NCI-H526 (cell line): ENCODE data around the gene FAM83G.

Source experiments
- DNase-seq, 2 experiments: peaks; one replicate each; lab custom pipeline; 2025; lab: John Stamatoyannopoulos, UW

FAM83G gene

GRCh38 chr17:18987862-18988545, 16.6 kb downstream of the FAM83G start:
- DNase-seq: no peak

GRCh38 chr17:18987230-18987610, 17.3 kb downstream of the FAM83G start:
- DNase-seq: no peak

GRCh38 chr17:18986541-18987229, 17.9 kb downstream of the FAM83G start:
- DNase-seq: no peak

- DNase-seq: no peak
Measured at GRCh38 chr17:18985475-18985874, 19.1 kb downstream of the FAM83G start.

GRCh38 chr17:18984273-18985114, 20.1 kb downstream of the FAM83G start:
- no peak for DNase-seq

GRCh38 chr17:18981642-18982424, 22.7 kb downstream of the FAM83G start:
- no peak for DNase-seq

- DNase-seq: no peak
Measured at GRCh38 chr17:18981335-18981641, 23.3 kb downstream of the FAM83G start.

GRCh38 chr17:18980682-18981334, 23.8 kb downstream of the FAM83G start:
- DNase-seq: no peak

GRCh38 chr17:18978655-18979054, 25.9 kb downstream of the FAM83G start:
- no peak for DNase-seq

GRCh38 chr17:18978050-18978449, 26.5 kb downstream of the FAM83G start:
- no peak for DNase-seq

GRCh38 chr17:18977646-18978045, 26.9 kb downstream of the FAM83G start:
- DNase-seq: no peak

GRCh38 chr17:18977021-18977420, 27.5 kb downstream of the FAM83G start:
- DNase-seq: no peak

- DNase-seq: no peak
Measured at GRCh38 chr17:18976201-18976600, 28.4 kb downstream of the FAM83G start.

GRCh38 chr17:18975597-18975996, 29.0 kb downstream of the FAM83G start:
- no peak for DNase-seq

GRCh38 chr17:18974407-18975149, 30.0 kb downstream of the FAM83G start:
- DNase-seq: no peak

GRCh38 chr17:18971801-18972200, 32.8 kb downstream of the FAM83G start:
- DNase-seq: no peak

- DNase-seq: no peak
Measured at GRCh38 chr17:18970582-18971480, 33.7 kb downstream of the FAM83G start.

- no peak for DNase-seq
Measured at GRCh38 chr17:18968945-18969887, 35.3 kb downstream of the FAM83G start.

GRCh38 chr17:18968345-18968744, 36.2 kb downstream of the FAM83G start:
- no peak for DNase-seq
